Measurements from ENCODE around the gene SDHB.
A peak's percentile ranks its signal among the peaks of the same experiment; 100 is the strongest.

DNA sequence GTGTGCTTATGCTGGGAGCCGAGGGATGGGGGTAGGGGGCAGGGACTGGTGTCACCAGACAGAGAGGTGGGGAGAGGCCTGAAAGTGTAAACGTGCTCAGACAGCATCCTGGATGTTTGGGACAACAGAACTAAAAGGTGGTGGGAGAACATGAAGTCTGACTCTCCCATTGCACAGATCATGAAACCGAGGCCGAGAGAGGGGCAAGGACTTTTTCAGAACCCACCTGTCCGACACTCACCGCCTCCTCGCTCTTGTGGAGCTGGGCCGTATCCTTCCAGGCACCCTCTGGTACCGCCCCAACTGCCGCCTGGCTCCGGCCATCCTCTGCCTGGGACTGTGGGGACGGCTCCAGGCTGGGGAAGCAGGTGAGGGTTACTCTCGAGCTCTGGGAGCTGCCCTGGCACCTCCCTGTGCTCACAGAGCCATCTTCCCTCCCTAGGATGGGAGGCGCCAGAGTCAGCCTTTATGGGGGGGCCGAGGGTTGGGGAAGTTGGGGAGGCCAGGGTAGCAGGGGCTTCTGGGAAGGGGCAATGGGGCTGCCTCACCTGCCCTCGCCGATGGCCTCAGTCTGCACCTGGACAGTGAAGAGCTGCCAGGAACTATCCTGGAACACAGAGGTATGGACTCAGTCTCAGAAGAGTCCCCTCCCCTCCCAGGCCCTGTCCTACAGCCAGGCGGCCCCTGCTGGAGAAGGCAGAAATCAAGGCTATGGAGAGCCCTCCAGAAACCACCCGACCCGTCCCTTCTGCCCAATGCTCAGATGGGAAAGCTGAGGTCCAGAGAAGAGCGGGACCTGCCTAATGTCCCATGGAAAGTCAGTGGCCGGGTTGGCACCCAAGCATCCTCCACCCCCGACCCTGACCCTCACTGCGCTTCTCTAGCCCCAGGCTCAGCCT, 49.1 kb downstream of the SDHB start:
- TF ChIP-seq BRCA1 (IDR thresholded peaks at IDR 0.05; ENCODE audit: low read depth, low read length) (no peak), POLR2A (IDR thresholded peaks at IDR 0.05; ENCODE audit: control extremely low read depth in 1 of 2, low read depth in 2 of 2, low read length in 2 of 2) (no peak)
- TF ChIP-seq, protein P1, sequence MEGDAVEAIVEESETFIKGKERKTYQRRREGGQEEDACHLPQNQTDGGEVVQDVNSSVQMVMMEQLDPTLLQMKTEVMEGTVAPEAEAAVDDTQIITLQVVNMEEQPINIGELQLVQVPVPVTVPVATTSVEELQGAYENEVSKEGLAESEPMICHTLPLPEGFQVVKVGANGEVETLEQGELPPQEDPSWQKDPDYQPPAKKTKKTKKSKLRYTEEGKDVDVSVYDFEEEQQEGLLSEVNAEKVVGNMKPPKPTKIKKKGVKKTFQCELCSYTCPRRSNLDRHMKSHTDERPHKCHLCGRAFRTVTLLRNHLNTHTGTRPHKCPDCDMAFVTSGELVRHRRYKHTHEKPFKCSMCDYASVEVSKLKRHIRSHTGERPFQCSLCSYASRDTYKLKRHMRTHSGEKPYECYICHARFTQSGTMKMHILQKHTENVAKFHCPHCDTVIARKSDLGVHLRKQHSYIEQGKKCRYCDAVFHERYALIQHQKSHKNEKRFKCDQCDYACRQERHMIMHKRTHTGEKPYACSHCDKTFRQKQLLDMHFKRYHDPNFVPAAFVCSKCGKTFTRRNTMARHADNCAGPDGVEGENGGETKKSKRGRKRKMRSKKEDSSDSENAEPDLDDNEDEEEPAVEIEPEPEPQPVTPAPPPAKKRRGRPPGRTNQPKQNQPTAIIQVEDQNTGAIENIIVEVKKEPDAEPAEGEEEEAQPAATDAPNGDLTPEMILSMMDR (IDR thresholded peaks at IDR 0.05; ENCODE audit: control extremely low read depth in 1 of 3, insufficient read depth in 1 of 3, low read depth in 1 of 3, low read length in 3 of 3): peak; percentile 39 to 45 (median 41)
